OCI-LY7 (cell line): Measurements from ENCODE around the gene CDK17. TPM values are rescaled to one million over a fixed set of nuclear protein-coding genes. Genes with fewer than 3 reads are reported as not detected.

Experiments
- BruUV-seq: library from RNA; stranded (reverse); fragments of 400-500 nt; replicated peaks from 2 replicates; lab custom pipeline; 2021; lab: Mats Ljungman, UMichigan
- CTCF ChIA-PET: fragments of 300-600 bp; sonication (Branson Sonifier 250); formaldehyde crosslinking; loops from one replicate; lab custom pipeline; 2022; ENCODE audit warnings: antibody characterized with exemption; ENCODE audit not compliant: unreplicated experiment; lab: Charles Lee
- POLR2A ChIA-PET: fragments of 300-600 bp; sonication (Branson Sonifier 250); formaldehyde crosslinking; loops from one replicate; lab custom pipeline; 2022; ENCODE audit warnings: antibody characterized with exemption; lab: Charles Lee
- DNase-seq: peaks from one replicate; pipeline ENCODE4 v3.0.0-alpha.2; 2015; ENCODE audit warnings: low spot score
- H2AFZ ChIP-seq: fragments of 200-600 bp; sonication (generic), shearing (Covaris generic); 2 replicates; pipeline ENCODE4 v1.6.1; 2014; ENCODE audit warnings: mild to moderate bottlenecking, antibody characterized with exemption, low read length, moderate library complexity
- H3K27ac ChIP-seq: fragments of 200-600 bp; sonication (generic); 2 replicates; pipeline ENCODE4 v1.5.1; 2014; ENCODE audit warnings: mixed run types, low read depth, mild to moderate bottlenecking, moderate library complexity, low read length, inconsistent platforms; ENCODE audit not compliant: poor library complexity, severe bottlenecking
- H3K36me3 ChIP-seq: fragments of 200-600 bp; sonication (generic); 2 replicates; pipeline ENCODE4 v1.6.1; 2014; ENCODE audit warnings: mild to moderate bottlenecking, antibody characterized with exemption, low read length, moderate library complexity, mixed read lengths; ENCODE audit not compliant: insufficient read depth
- H3K4me1 ChIP-seq: fragments of 200-600 bp; sonication (generic); 2 replicates; pipeline ENCODE4 v1.5.1; 2014; ENCODE audit warnings: mild to moderate bottlenecking, low read length; ENCODE audit not compliant: insufficient read depth, poor library complexity, severe bottlenecking
- H3K4me2 ChIP-seq: fragments of 200-600 bp; sonication (generic); 2 replicates; pipeline ENCODE4 v1.6.1; 2014; ENCODE audit warnings: mild to moderate bottlenecking, low read length
- H3K4me3 ChIP-seq: fragments of 200-600 bp; sonication (generic); 2 replicates; pipeline ENCODE4 v1.5.1; 2014; ENCODE audit warnings: mild to moderate bottlenecking, low read depth, low read length; ENCODE audit not compliant: poor library complexity, severe bottlenecking
- H3K79me2 ChIP-seq: fragments of 200-600 bp; sonication (generic); 2 replicates; pipeline ENCODE4 v1.6.1; 2016; ENCODE audit warnings: low read depth, mild to moderate bottlenecking, low read length, moderate library complexity, mixed read lengths; ENCODE audit not compliant: insufficient read depth
- H3K9me2 ChIP-seq: fragments of 200-600 bp; sonication (generic); 2 replicates; pipeline ENCODE4 v1.6.1; 2016; ENCODE audit warnings: mild to moderate bottlenecking, low read length, mixed read lengths; ENCODE audit not compliant: insufficient read depth
- H3K9me3 ChIP-seq: fragments of 200-600 bp; sonication (generic); 2 replicates; pipeline ENCODE4 v1.6.1; 2014; ENCODE audit warnings: mild to moderate bottlenecking, mixed run types, low read length, mixed read lengths
- H4K20me1 ChIP-seq: fragments of 200-600 bp; sonication (generic); 2 replicates; pipeline ENCODE4 v1.6.1; 2014; ENCODE audit warnings: mild to moderate bottlenecking, antibody characterized with exemption, low read length, moderate library complexity, mixed read lengths; ENCODE audit not compliant: insufficient read depth
- CTCF ChIP-seq: fragments of 200-600 bp; sonication (generic); conservative IDR thresholded peaks from 2 replicates; pipeline ENCODE4 v1.5.1; 2014; ENCODE audit warnings: mild to moderate bottlenecking, antibody characterized with exemption, low read length, moderate library complexity, mixed read lengths
- EZH2phosphoT487 ChIP-seq: fragments of 200-600 bp; sonication (generic); IDR thresholded peaks from 2 replicates; pipeline ENCODE4 v1.6.1; 2018; ENCODE audit warnings: low read depth, borderline replicate concordance, mild to moderate bottlenecking, mixed run types, antibody characterized with exemption, low read length, moderate library complexity, mixed read lengths
- intact Hi-C: fragments of 100-400 bp; cut with micrococcal nuclease; formaldehyde crosslinking; loops from one replicate; pipeline ENCODE4 v1.10.0; 2022; ENCODE audit not compliant: unreplicated experiment
- total RNA-seq, 2 experiments: library from RNA; depleted of rRNA in 1 of 2; stranded (reverse); fragments of >200 nt in 1 of 2; shearing (Covaris generic) in 1 of 2; gene quantifications; 2 replicates each; pipeline ENCODE4 v1.2.3, GENCODE V29; 2014 to 2022

Gene CDK17
- total RNA-seq, 2 experiments from 2014 or later: 34.5 to 43.4 TPM

GRCh38 chr12:96354326-96354725, 45.9 kb downstream of the CDK17 start:
- H4K20me1 ChIP-seq: peaks cover 15% of the 10 kb centered on the region; the same call in 1 of the 2 replicates
- POLR2A ChIA-PET: no interaction called here

GRCh38 chr12:96352161-96352835, 47.9 kb downstream of the CDK17 start:
- ChIA-PET CTCF (no interaction called here), POLR2A (interaction anchor here (0.6 to 1.5 kb wide), 7 partner anchors 10 to 23 kb away, joined by 3 to 8 read pairs (median 4); no protein-coding TSS in a partner anchor)
- no peak for DNase-seq
- intact Hi-C loops: no loop called here
- H3K27ac ChIP-seq: no peak overlapping the region
- no TSS peak for BruUV-seq
- no peak overlapping the region for H3K4me3 ChIP-seq
- no peaks in the 10 kb centered on the region; the same call in 1 of the 2 replicates for H3K36me3 ChIP-seq
- no peak overlapping the region for H2AFZ ChIP-seq
- TF ChIP-seq CTCF (no peak), EZH2phosphoT487 (no peak)
- no peaks in the 10 kb centered on the region for H3K9me2 ChIP-seq
- H3K4me2 ChIP-seq: peak overlapping the region; percentile 14; the same call in 1 of the 2 replicates
- peaks cover 90% of the 10 kb centered on the region for H3K79me2 ChIP-seq
- peaks cover 25% of the 10 kb centered on the region for H3K4me1 ChIP-seq
- H4K20me1 ChIP-seq: peaks cover 10% of the 10 kb centered on the region; the same call in 1 of the 2 replicates
- H3K9me3 ChIP-seq: peaks cover 14% of the 10 kb centered on the region; the same call in 1 of the 2 replicates

More at GRCh38 chr12:96354326-96354725, 45.9 kb downstream of the CDK17 start:
- Histone ChIP-seq H3K27ac (no peak overlapping the region), H3K79me2 (peaks cover 87% of the 10 kb centered on the region), H3K4me1 (peaks cover 15% of the 10 kb centered on the region), H3K9me3 (peaks cover 8% of the 10 kb centered on the region; the same call in 1 of the 2 replicates), H3K4me3 (no peak overlapping the region), H2AFZ (no peak overlapping the region), H3K4me2 (no peak overlapping the region), H3K9me2 (no peaks in the 10 kb centered on the region), H3K36me3 (no peaks in the 10 kb centered on the region; the same call in 1 of the 2 replicates)
- intact Hi-C loops: no loop called here
- no peak for DNase-seq
- BruUV-seq: no TSS peak
- CTCF ChIA-PET: no interaction called here
- TF ChIP-seq CTCF (no peak), EZH2phosphoT487 (no peak)

GRCh38 chr12:96350982-96351381, 49.3 kb downstream of the CDK17 start:
- intact Hi-C loops: no loop called here
- peaks cover 89% of the 10 kb centered on the region for H3K79me2 ChIP-seq
- ChIA-PET POLR2A (interaction anchor here (0.9 kb wide), 1 partner anchor 15 kb away, joined by 4 read pairs; no protein-coding TSS in a partner anchor), CTCF (no interaction called here)
- no peak for DNase-seq
- no peak overlapping the region for H3K27ac ChIP-seq
- no peaks in the 10 kb centered on the region for H3K9me2 ChIP-seq
- no peak overlapping the region for H3K4me3 ChIP-seq
- no peaks in the 10 kb centered on the region; the same call in 1 of the 2 replicates for H3K36me3 ChIP-seq
- TF ChIP-seq EZH2phosphoT487: no peak
- TF ChIP-seq CTCF: no peak
- H2AFZ ChIP-seq: no peak overlapping the region
- H3K4me1 ChIP-seq: peaks cover 34% of the 10 kb centered on the region
- no TSS peak for BruUV-seq
- H4K20me1 ChIP-seq: 0 out of 2 replicates have a peak, but pooled peaks cover 8% of the 10 kb centered on the region
- no peak overlapping the region for H3K4me2 ChIP-seq
- H3K9me3 ChIP-seq: peaks cover 14% of the 10 kb centered on the region; the same call in 1 of the 2 replicates
